Ovary (tissue), 3 donors: ENCODE measurements around the gene CTSV.
"Not testable (repeated sequence)": the region's sequence is repeated elsewhere in the genome, so short reads cannot be mapped to it uniquely, and the experiment has no call there.

Experiments used
- POLR2A ChIP-seq: fragments of 450-650 bp; IDR thresholded peaks from one replicate; pipeline ENCODE4 v1.6.1; 2017; ENCODE audit warnings: antibody characterized with exemption, mild to moderate bottlenecking, moderate library complexity
- TF ChIP-seq, protein P1 (sequence below), 3 donors: fragments of 450-650 bp in 2 of 3; fragments of 200-600 bp in 1 of 3; IDR thresholded peaks; one replicate each; pipeline versions ENCODE4 v1.5.1 to v1.8.0; 2016 to 2022; ENCODE audit warnings: antibody characterized with exemption in 3 of 3, mild to moderate bottlenecking in 1 of 3
- donor health status: DM: no; HTN: no; CAD: no.

DNA sequence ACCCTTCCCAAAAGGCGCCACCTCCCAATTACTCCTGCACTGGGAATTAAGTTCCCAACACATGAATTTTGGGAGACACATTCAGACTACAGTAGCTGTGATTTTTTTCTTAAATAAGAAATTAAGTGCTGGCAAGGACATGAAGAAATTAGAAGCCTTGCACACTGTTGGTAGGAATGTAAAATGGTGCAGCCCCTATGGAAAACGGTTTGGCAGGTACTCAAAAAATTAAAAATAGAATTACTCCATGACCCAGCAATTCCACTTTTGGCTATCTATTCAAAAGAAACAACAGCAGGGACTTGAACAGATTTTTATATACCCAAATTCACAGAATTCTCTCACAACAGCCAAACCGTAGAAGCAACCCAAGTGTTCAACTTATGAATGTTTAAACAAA is 54.8 kb downstream of the CTSV start:
- TF ChIP-seq, protein P1, sequence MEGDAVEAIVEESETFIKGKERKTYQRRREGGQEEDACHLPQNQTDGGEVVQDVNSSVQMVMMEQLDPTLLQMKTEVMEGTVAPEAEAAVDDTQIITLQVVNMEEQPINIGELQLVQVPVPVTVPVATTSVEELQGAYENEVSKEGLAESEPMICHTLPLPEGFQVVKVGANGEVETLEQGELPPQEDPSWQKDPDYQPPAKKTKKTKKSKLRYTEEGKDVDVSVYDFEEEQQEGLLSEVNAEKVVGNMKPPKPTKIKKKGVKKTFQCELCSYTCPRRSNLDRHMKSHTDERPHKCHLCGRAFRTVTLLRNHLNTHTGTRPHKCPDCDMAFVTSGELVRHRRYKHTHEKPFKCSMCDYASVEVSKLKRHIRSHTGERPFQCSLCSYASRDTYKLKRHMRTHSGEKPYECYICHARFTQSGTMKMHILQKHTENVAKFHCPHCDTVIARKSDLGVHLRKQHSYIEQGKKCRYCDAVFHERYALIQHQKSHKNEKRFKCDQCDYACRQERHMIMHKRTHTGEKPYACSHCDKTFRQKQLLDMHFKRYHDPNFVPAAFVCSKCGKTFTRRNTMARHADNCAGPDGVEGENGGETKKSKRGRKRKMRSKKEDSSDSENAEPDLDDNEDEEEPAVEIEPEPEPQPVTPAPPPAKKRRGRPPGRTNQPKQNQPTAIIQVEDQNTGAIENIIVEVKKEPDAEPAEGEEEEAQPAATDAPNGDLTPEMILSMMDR (IDR thresholded peaks at IDR 0.05), result not testable (repeated sequence)
- TF ChIP-seq POLR2A, result not testable (repeated sequence)
